ENCODE measurements around the gene FRS3. TPM values are rescaled to one million over a fixed set of nuclear protein-coding genes. Genes with fewer than 3 reads are reported as not detected.

FRS3 gene
- total and polyA plus RNA-seq, 9 donors = 1.00 to 8.4 (median 6.2) TPM

DNA sequence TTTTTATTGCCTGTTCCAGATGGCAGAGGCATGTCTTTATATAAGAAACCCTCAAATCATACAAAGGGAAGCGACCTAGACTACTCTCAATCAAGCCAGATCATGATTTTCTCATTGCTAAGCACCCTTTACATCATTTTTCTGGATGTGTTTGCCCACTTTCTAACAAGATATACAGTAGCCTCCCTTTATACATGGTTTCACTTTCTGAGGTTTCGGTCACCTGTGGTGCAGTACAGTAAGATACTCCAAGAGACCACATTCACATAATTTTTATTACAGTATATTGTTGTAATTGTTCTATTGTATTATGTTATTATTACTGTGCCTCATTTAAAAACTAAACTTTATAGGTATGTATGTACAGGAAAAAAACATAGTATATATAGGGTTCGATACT, 31.4 kb upstream of the FRS3 start:
- Histone ChIP-seq H3K4me1 (ENCODE audit: insufficient read depth) (no peaks in the 10 kb centered on the region), H3K27ac (no peak overlapping the region), H3K4me3 (no peak overlapping the region), H3K27me3 (no peaks in the 10 kb centered on the region), H3K36me3 (no peaks in the 10 kb centered on the region), H3K9me3 (no peaks in the 10 kb centered on the region)
- no peak for DNase-seq
- 94 to 99% (median 97%) methylated on average over 3 of the region's 3 CpGs for WGBS, 3 donors
- no peak for TF ChIP-seq POLR2A (IDR thresholded peaks at IDR 0.05)
- TF ChIP-seq, protein P1, sequence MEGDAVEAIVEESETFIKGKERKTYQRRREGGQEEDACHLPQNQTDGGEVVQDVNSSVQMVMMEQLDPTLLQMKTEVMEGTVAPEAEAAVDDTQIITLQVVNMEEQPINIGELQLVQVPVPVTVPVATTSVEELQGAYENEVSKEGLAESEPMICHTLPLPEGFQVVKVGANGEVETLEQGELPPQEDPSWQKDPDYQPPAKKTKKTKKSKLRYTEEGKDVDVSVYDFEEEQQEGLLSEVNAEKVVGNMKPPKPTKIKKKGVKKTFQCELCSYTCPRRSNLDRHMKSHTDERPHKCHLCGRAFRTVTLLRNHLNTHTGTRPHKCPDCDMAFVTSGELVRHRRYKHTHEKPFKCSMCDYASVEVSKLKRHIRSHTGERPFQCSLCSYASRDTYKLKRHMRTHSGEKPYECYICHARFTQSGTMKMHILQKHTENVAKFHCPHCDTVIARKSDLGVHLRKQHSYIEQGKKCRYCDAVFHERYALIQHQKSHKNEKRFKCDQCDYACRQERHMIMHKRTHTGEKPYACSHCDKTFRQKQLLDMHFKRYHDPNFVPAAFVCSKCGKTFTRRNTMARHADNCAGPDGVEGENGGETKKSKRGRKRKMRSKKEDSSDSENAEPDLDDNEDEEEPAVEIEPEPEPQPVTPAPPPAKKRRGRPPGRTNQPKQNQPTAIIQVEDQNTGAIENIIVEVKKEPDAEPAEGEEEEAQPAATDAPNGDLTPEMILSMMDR (IDR thresholded peaks at IDR 0.05) = no peak
- no peak for TF ChIP-seq EP300 (IDR thresholded peaks at IDR 0.05)
- intact Hi-C loops (cut with DNase I) = no loop called here

DNA sequence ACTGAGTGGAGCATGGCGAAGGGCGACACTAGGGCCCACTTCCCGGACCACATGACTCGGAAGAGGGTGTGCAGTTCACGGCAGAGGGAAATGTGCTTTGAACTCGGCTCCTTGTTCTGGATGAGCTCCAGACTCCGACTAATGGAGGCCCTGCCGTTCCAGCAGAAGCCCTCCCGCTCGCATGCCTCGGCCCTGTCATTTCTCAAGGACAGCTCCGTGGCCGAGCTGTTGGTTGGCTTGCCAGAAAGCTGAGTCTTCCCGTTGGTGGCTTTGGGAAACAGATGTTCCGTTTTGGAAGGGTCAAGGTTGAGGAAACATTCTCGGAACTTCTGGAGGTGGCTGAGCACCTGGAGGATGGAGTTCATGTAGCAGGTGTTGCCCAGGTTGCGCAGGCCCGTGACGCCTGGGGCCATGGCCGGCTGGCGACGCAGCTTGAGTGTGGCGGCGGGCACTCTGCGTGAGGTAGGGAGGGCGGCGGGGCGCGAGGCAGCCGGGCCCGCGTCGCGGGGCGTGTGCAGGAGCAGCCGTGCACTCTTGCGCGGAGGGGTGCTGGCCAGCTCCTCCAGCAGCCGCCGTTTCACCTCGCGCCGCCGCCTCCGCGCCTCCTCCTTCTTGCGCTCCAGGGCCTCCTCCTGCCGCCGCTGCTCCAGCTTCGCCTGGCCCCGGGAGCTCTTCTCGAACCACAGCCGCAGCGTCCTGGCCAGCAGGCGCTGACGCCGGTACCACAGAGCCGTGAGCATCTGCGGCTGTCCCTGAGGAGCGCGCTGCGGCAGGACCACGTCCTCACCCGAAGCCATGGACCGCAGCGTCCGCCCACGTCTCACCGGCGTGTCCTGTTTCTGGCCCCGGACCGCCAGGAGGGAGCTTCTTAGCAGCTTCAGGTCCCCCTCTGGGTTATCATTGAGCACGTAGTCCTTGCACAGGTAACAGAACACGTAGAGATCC, 26.4 kb upstream of the FRS3 start:
- TF ChIP-seq, protein P1 (IDR thresholded peaks at IDR 0.05) = no peak
- TF ChIP-seq POLR2A (IDR thresholded peaks at IDR 0.05) = no peak
- no peak for TF ChIP-seq EP300 (IDR thresholded peaks at IDR 0.05)
- intact Hi-C loops (cut with DNase I) = no loop called here
- no peaks in the 10 kb centered on the region for H3K27me3 ChIP-seq
- no peak overlapping the region for H3K4me3 ChIP-seq
- no peak overlapping the region for H3K27ac ChIP-seq
- H3K4me1 ChIP-seq (ENCODE audit: insufficient read depth) = no peaks in the 10 kb centered on the region
- H3K9me3 ChIP-seq = no peaks in the 10 kb centered on the region
- no peaks in the 10 kb centered on the region for H3K36me3 ChIP-seq
- no peak for DNase-seq
- 83 to 88% (median 87%) methylated on average over 74 of the region's 74 CpGs for WGBS, 3 donors

DNA sequence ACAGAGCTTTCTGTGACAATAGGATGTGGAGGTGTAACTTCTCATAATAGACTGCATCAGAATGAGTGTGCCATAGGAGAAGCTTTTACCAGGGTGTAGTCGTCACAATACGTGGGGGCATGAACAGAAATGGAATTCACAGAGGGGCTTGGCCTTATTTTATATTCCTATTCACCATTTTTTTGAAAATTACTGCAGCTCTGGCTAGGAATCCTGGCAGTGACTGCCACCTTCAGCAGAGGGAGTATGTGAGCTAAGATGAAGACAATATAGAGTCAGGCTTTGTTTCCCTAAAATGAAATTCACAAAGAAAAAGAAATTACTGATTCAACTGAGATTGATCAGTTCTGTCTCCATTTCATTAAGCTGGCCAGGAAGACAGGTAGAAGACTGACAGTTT, 21.7 kb upstream of the FRS3 start:
- DNase-seq = no peak
- H3K4me1 ChIP-seq (ENCODE audit: insufficient read depth) = no peaks in the 10 kb centered on the region
- no peak overlapping the region for H3K27ac ChIP-seq
- TF ChIP-seq EP300 (IDR thresholded peaks at IDR 0.05) (no peak), POLR2A (IDR thresholded peaks at IDR 0.05) (no peak)
- TF ChIP-seq, protein P1 (IDR thresholded peaks at IDR 0.05) = no peak
- WGBS, 3 donors = 77 to 78% (median 77%) methylated on average over 2 of the region's 2 CpGs
- H3K4me3 ChIP-seq = no peak overlapping the region
- H3K9me3 ChIP-seq = no peaks in the 10 kb centered on the region
- H3K27me3 ChIP-seq = no peaks in the 10 kb centered on the region
- H3K36me3 ChIP-seq = no peaks in the 10 kb centered on the region
- intact Hi-C loops (cut with DNase I) = no loop called here

DNA sequence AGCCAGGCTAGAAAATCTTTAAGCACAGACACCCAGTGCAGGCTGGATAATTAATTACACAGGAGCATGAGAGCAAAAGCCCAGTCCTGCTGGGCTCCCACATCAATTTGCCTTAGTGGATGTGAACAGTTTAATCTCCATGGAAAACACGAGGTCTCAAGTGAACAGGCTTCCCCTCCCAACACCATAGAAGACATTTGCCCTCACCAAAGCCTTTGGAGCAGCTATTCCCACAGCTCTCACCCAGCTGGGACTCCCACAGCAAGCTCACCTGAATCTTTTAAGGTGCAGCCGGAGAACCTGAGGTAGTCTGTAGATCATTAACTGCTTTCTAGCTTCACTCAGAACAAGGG, 19.8 kb upstream of the FRS3 start:
- Histone ChIP-seq H3K4me1 (ENCODE audit: insufficient read depth) (no peaks in the 10 kb centered on the region), H3K36me3 (no peaks in the 10 kb centered on the region), H3K27ac (no peak overlapping the region), H3K27me3 (no peaks in the 10 kb centered on the region), H3K9me3 (no peaks in the 10 kb centered on the region), H3K4me3 (no peak overlapping the region)
- no peak for DNase-seq
- intact Hi-C loops (cut with DNase I) = no loop called here
- 87 to 95% (median 88%) methylated on average over 2 of the region's 2 CpGs for WGBS, 3 donors
- TF ChIP-seq, protein P1 (IDR thresholded peaks at IDR 0.05) = no peak
- TF ChIP-seq POLR2A (IDR thresholded peaks at IDR 0.05) = no peak
- no peak for TF ChIP-seq EP300 (IDR thresholded peaks at IDR 0.05)
